ENCODE results near the gene KRTAP10-3.

GRCh38 chr21:44574457-44575306, 16.1 kb upstream of the KRTAP10-3 start:
- TF ChIP-seq, protein P1, sequence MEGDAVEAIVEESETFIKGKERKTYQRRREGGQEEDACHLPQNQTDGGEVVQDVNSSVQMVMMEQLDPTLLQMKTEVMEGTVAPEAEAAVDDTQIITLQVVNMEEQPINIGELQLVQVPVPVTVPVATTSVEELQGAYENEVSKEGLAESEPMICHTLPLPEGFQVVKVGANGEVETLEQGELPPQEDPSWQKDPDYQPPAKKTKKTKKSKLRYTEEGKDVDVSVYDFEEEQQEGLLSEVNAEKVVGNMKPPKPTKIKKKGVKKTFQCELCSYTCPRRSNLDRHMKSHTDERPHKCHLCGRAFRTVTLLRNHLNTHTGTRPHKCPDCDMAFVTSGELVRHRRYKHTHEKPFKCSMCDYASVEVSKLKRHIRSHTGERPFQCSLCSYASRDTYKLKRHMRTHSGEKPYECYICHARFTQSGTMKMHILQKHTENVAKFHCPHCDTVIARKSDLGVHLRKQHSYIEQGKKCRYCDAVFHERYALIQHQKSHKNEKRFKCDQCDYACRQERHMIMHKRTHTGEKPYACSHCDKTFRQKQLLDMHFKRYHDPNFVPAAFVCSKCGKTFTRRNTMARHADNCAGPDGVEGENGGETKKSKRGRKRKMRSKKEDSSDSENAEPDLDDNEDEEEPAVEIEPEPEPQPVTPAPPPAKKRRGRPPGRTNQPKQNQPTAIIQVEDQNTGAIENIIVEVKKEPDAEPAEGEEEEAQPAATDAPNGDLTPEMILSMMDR (IDR thresholded peaks at IDR 0.05; ENCODE audit: low read depth, low read length) = no peak
- no peak for TF ChIP-seq MYC (IDR thresholded peaks at IDR 0.05; ENCODE audit: low read depth, low read length)
- TF ChIP-seq POLR2A (IDR thresholded peaks at IDR 0.05; ENCODE audit: extremely low read depth, insufficient read length) = no peak
- TF ChIP-seq, protein P2, sequence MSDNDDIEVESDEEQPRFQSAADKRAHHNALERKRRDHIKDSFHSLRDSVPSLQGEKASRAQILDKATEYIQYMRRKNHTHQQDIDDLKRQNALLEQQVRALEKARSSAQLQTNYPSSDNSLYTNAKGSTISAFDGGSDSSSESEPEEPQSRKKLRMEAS (IDR thresholded peaks at IDR 0.05; ENCODE audit: low read depth, low read length) = no peak

Measured in NB4 (cell line).